GM12878 (cell line): ENCODE results near the gene MSI2. TPM values are rescaled to one million over a fixed set of nuclear protein-coding genes. Genes with fewer than 3 reads are reported as not detected.

ENCODE experiments used
- ATAC-seq: fragments of 200-7000 bp; cut with Tn5 transposase; 3 replicates; pipeline ENCODE4 v1.9.1; 2020; ENCODE audit warnings: mild to moderate bottlenecking, moderate library complexity
- BruUV-seq: library from RNA; stranded (reverse); fragments of 400-500 nt; replicated peaks from 2 replicates; lab custom pipeline; 2021; lab: Mats Ljungman, UMichigan
- CTCF ChIA-PET: fragments of 300-600 bp; sonication (Branson Sonifier 250); formaldehyde crosslinking; extraction: SDS; loops from one replicate; lab custom pipeline; 2021; ENCODE audit warnings: inconsistent platforms; lab: Yijun Ruan, JAX
- POLR2A ChIA-PET: fragments of 350-600 bp; formaldehyde crosslinking; extraction: SDS; loops from one replicate; lab custom pipeline; 2021; ENCODE audit warnings: inconsistent platforms; lab: Charles Lee
- RAD21 ChIA-PET: fragments of 300-600 bp; sonication (Branson Sonifier 250); formaldehyde crosslinking; loops from one replicate; lab custom pipeline; 2023; ENCODE audit warnings: antibody characterized with exemption; ENCODE audit not compliant: unreplicated experiment; lab: Charles Lee
- SMC1A ChIA-PET: fragments of 300-600 bp; sonication (Branson Sonifier 250); formaldehyde crosslinking; loops from one replicate; lab custom pipeline; 2023; ENCODE audit not compliant: unreplicated experiment, uncharacterized antibody; lab: Charles Lee
- DNase-seq: peaks from one replicate; pipeline ENCODE4 v3.0.0-alpha.2; 2011; ENCODE audit warnings: low read depth, low spot score
- FAIRE-seq: peaks from 3 replicates; lab custom pipeline; 2011; peaks lifted over from hg19 to GRCh38; lab: Jason Lieb, UNC
- H2AFZ ChIP-seq: 2 replicates; pipeline ENCODE4 v1.6.0; 2011; ENCODE audit warnings: low read depth, low read length, control low read depth; ENCODE audit not compliant: control insufficient read depth
- H3K27ac ChIP-seq: 2 replicates; pipeline ENCODE4 v1.5.1; 2011; ENCODE audit warnings: control low read depth; ENCODE audit not compliant: control insufficient read depth, insufficient read depth
- H3K27me3 ChIP-seq, 2 experiments: replicated peaks in 1 of 2; 2 replicates each; pipeline versions ENCODE4 v1.6.0 to v1.6.1; 2011; ENCODE audit warnings: low read length in 1 of 2; ENCODE audit not compliant: control insufficient read depth in 2 of 2, insufficient read depth in 2 of 2
- H3K36me3 ChIP-seq, 2 experiments: 2 replicates each; pipeline ENCODE4 v1.5.1; 2011; ENCODE audit warnings: low read length in 1 of 2; ENCODE audit not compliant: control insufficient read depth in 2 of 2, insufficient read depth in 2 of 2
- H3K4me1 ChIP-seq: 2 replicates; pipeline ENCODE4 v1.6.1; 2011; ENCODE audit warnings: mild to moderate bottlenecking, low read length, moderate library complexity, mixed read lengths; ENCODE audit not compliant: control insufficient read depth, insufficient read depth
- H3K4me2 ChIP-seq: 2 replicates; pipeline ENCODE4 v1.6.0; 2011; ENCODE audit warnings: control low read depth; ENCODE audit not compliant: control insufficient read depth, insufficient read depth
- H3K4me3 ChIP-seq: fragments of 200-600 bp; sonication (generic); 2 replicates; pipeline ENCODE4 v1.5.1; 2016
- H3K79me2 ChIP-seq: 2 replicates; pipeline ENCODE4 v1.6.0; 2011; ENCODE audit warnings: low read length; ENCODE audit not compliant: control insufficient read depth, insufficient read depth
- H3K9ac ChIP-seq: 2 replicates; pipeline ENCODE4 v1.8.0; 2011; ENCODE audit warnings: low read length, control low read depth, mixed read lengths; ENCODE audit not compliant: control insufficient read depth, insufficient read depth
- H3K9me3 ChIP-seq: replicated peaks from 3 replicates; pipeline ENCODE4 v1.5.1; 2011; ENCODE audit warnings: mild to moderate bottlenecking, low read length; ENCODE audit not compliant: control insufficient read depth, insufficient read depth
- H4K20me1 ChIP-seq: 2 replicates; pipeline ENCODE4 v1.6.0; 2011; ENCODE audit not compliant: control insufficient read depth, insufficient read depth
- E4F1 ChIP-seq: fragments of 450-650 bp; IDR thresholded peaks from 2 replicates; pipeline ENCODE4 v1.6.1; 2018; ENCODE audit warnings: borderline replicate concordance, mild to moderate bottlenecking; ENCODE audit not compliant: partially characterized antibody
- EED ChIP-seq: sonication (generic); IDR thresholded peaks from 2 replicates; pipeline ENCODE4 v1.6.1; 2016; ENCODE audit warnings: antibody characterized with exemption, low read depth
- FOXM1 ChIP-seq: IDR thresholded peaks from 2 replicates; pipeline ENCODE4 v1.6.1; 2012; ENCODE audit warnings: low read depth, mild to moderate bottlenecking, inconsistent platforms, low read length, moderate library complexity
- HSF1 ChIP-seq: fragments of 150-350 bp; IDR thresholded peaks from 2 replicates; pipeline ENCODE4 v1.6.1; 2014; ENCODE audit warnings: mild to moderate bottlenecking, low read depth, low read length
- IKZF2 ChIP-seq, 2 experiments: fragments of 450-650 bp; IDR thresholded peaks; 2 replicates each; pipeline ENCODE4 v1.6.1; 2017; ENCODE audit warnings: mild to moderate bottlenecking in 2 of 2, moderate library complexity in 2 of 2
- KDM1A ChIP-seq: fragments of 200-600 bp; sonication (generic); IDR thresholded peaks from 2 replicates; pipeline ENCODE4 v1.6.1; 2016; ENCODE audit warnings: borderline replicate concordance
- MYC ChIP-seq: IDR thresholded peaks from 2 replicates; pipeline ENCODE4 v1.6.1; 2011; ENCODE audit warnings: mild to moderate bottlenecking, low read length, moderate library complexity, inconsistent platforms; ENCODE audit not compliant: insufficient read depth, insufficient replicate concordance, insufficient read length, severe bottlenecking
- NRF1 ChIP-seq: conservative IDR thresholded peaks from 2 replicates; pipeline ENCODE4 v1.6.1; 2011; ENCODE audit warnings: mild to moderate bottlenecking, low read depth, low read length, improper control_type of control experiment
- POLR2A ChIP-seq: IDR thresholded peaks from 2 replicates; pipeline ENCODE4 v1.6.1; 2011; ENCODE audit warnings: low read depth, mild to moderate bottlenecking, low read length
- POLR2AphosphoS5 ChIP-seq: IDR thresholded peaks from 2 replicates; pipeline ENCODE4 v1.6.1; 2011; ENCODE audit warnings: mild to moderate bottlenecking, low read length, inconsistent platforms
- RBBP5 ChIP-seq: fragments of 200-600 bp; sonication (generic); conservative IDR thresholded peaks from 2 replicates; pipeline ENCODE4 v1.6.1; 2016
- RFX5 ChIP-seq: IDR thresholded peaks from 2 replicates; pipeline ENCODE4 v1.6.1; 2011; ENCODE audit warnings: low read depth, low read length, improper control_type of control experiment
- SP1 ChIP-seq: IDR thresholded peaks from one replicate; pipeline ENCODE4 v1.6.1; 2011; ENCODE audit warnings: low read depth, low read length
- TCF12 ChIP-seq: IDR thresholded peaks from 2 replicates; pipeline ENCODE4 v1.6.1; 2011; ENCODE audit warnings: low read depth, mild to moderate bottlenecking, low read length
- TCF7 ChIP-seq: IDR thresholded peaks from 2 replicates; pipeline ENCODE4 v1.6.1; 2014; ENCODE audit warnings: antibody characterized with exemption, borderline replicate concordance
- YY1 ChIP-seq: IDR thresholded peaks from 2 replicates; pipeline ENCODE4 v1.6.1; 2011; ENCODE audit warnings: low read depth, mild to moderate bottlenecking, low read length
- WGBS: methylation state at CpG from one replicate; pipeline ENCODE4 v1.1.6; 2016; ENCODE audit warnings: low lambda C conversion rate; ENCODE audit not compliant: insufficient replicate concordance, insufficient coverage; ENCODE audit errors: missing lambda C conversion rate; 5-methylcytosine and 5-hydroxymethylcytosine counted together
- in situ Hi-C: fragments of 300-500 bp; cut with MboI; formaldehyde crosslinking; loops from 9 replicates; pipeline ENCODE4 v1.14.3; 2018; ENCODE audit warnings: mixed read lengths
- intact Hi-C: fragments of 100-400 bp; cut with micrococcal nuclease; formaldehyde crosslinking; loops from one replicate; pipeline ENCODE4 v1.14.2; 2022; ENCODE audit not compliant: unreplicated experiment
- polyA plus RNA-seq, 11 experiments: library from polyadenylated mRNA; depleted of rRNA in 4 of 11; unstranded in 6 of 11; stranded (reverse) in 5 of 11; fragments of >200 nt; fragmentation: Nextera tagmentation in 4 of 11; fragmentation: Illumina TruSeq in 1 of 11; extraction: Ambion mirVana in 4 of 11; extraction: Trizol in 1 of 11; gene quantifications; 1 replicate in 1 of 11; 2 replicates in 10 of 11; pipeline versions ENCODE4 v1.2.1 to v1.2.3, GENCODE V29; 2011 to 2016; ENCODE audit warnings: inconsistent platforms in 2 of 11, missing spikeins in 2 of 11, low read depth in 1 of 11
- total RNA-seq, 4 experiments: library from RNA; depleted of rRNA in 3 of 4; stranded (reverse); fragments of >200 nt in 3 of 4; fragmentation: Illumina TruSeq in 1 of 4; extraction: Trizol in 1 of 4; gene quantifications; 2 replicates each; pipeline versions ENCODE4 v1.2.1 to v1.2.3, GENCODE V29; 2013 to 2021

MSI2 gene
- total and polyA plus RNA-seq, 10 of the 15 experiments (the other 5 are each of a cell fraction or from before 2014, with no cell fraction given), result 6.1 to 76.1 (median 42.0) TPM

- Histone ChIP-seq H3K4me1 (no peaks in the 10 kb centered on the region), H3K4me2 (no peak overlapping the region), H3K9me3 (no peaks in the 10 kb centered on the region), H3K4me3 (no peak overlapping the region), H4K20me1 (peaks cover 6% of the 10 kb centered on the region; the same call in 1 of the 2 replicates), H3K36me3 (peaks cover 11 to 22% of the 10 kb centered on the region in 2 experiments; a peak in 3 of 4 replicates), H3K27me3 (no peaks in the 10 kb centered on the region), H2AFZ (no peak overlapping the region), H3K79me2 (peaks cover 4% of the 10 kb centered on the region), H3K27ac (no peak overlapping the region), H3K9ac (no peak overlapping the region)
- DNase-seq (no peak), ATAC-seq (no peak), FAIRE-seq (no peak)
- ChIA-PET SMC1A (interaction anchor here (0.9 to 1.7 kb wide), 4 partner anchors 10 to 64 kb away, joined by 4 to 7 read pairs (median 4); no protein-coding TSS in a partner anchor), POLR2A (interaction anchor here (0.9 kb wide), 1 partner anchor 39 kb away, joined by 3 read pairs; no protein-coding TSS in a partner anchor), CTCF (interaction anchor here (1.0 to 1.1 kb wide), 2 partner anchors 10 to 65 kb away, joined by 3 to 10 read pairs; no protein-coding TSS in a partner anchor), RAD21 (interaction anchor here (1.2 to 1.3 kb wide), 4 partner anchors 46 to 131 kb away, joined by 3 to 6 read pairs (median 3); no protein-coding TSS in a partner anchor)
- intact Hi-C loops (no loop called here), in situ Hi-C loops (no loop called here)
- TF ChIP-seq POLR2AphosphoS5, result no peak
- no peak for TF ChIP-seq EED
- no peak for TF ChIP-seq MYC
- TF ChIP-seq TCF12, result no peak
- no peak for TF ChIP-seq RBBP5
- TF ChIP-seq TCF7, result no peak
- no peak for TF ChIP-seq RFX5
- no peak for TF ChIP-seq KDM1A
- TF ChIP-seq HSF1, result no peak
- no peak for TF ChIP-seq E4F1
- TF ChIP-seq FOXM1, result no peak
- TF ChIP-seq SP1, result no peak
- no peak for TF ChIP-seq IKZF2 (IDR thresholded peaks at IDR 0.05)
- no peak for TF ChIP-seq NRF1
- TF ChIP-seq POLR2A, result no peak
- TF ChIP-seq YY1, result no peak
- no TSS peak for BruUV-seq
- WGBS, result 52% methylated on average over 5 of the region's 5 CpGs
These were observed 52.3 kb downstream of the MSI2 start for GRCh38 chr17:57308543-57309186.
